HEK293 (cell line): ENCODE measurements around the gene BTG2.

Source experiments
- CTCF ChIA-PET: fragments of 350-600 bp; formaldehyde crosslinking; extraction: SDS; loops from one replicate; lab custom pipeline; 2021; ENCODE audit warnings: antibody characterized with exemption; lab: Yijun Ruan, JAX
- POLR2A ChIA-PET: fragments of 300-600 bp; formaldehyde crosslinking; extraction: SDS; loops from one replicate; lab custom pipeline; 2020; ENCODE audit warnings: antibody characterized with exemption, inconsistent platforms; lab: Yijun Ruan, JAX
- H3K27ac ChIP-seq: fragments of 200-500 bp; sonication (Bioruptor generic); 2 replicates; pipeline ENCODE4 v1.5.1; 2014; ENCODE audit warnings: low read depth, low read length, control low read depth, inconsistent platforms; ENCODE audit errors: extremely low read depth
- H3K36me3 ChIP-seq, 2 experiments: fragments of 200-500 bp in 1 of 2; sonication (Bioruptor generic) in 1 of 2; 1 replicate in 1 of 2; 2 replicates in 1 of 2; pipeline ENCODE4 v1.5.1; 2014 to 2017; ENCODE audit warnings: inconsistent platforms in 2 of 2, low read length in 2 of 2; ENCODE audit not compliant: control insufficient read depth in 2 of 2, insufficient read depth in 1 of 2
- H3K4me1 ChIP-seq: fragments of 200-500 bp; sonication (Bioruptor generic); 2 replicates; pipeline ENCODE4 v1.5.1; 2014; ENCODE audit warnings: mild to moderate bottlenecking, low read length, inconsistent platforms; ENCODE audit not compliant: control insufficient read depth, insufficient read depth
- H3K4me3 ChIP-seq: 2 replicates; pipeline ENCODE4 v1.5.1; 2011; ENCODE audit warnings: low read depth, mild to moderate bottlenecking, control low read depth, low read length, moderate library complexity
- H3K9me3 ChIP-seq: fragments of 200-500 bp; sonication (Bioruptor generic); 2 replicates; pipeline ENCODE4 v1.5.1; 2014; ENCODE audit warnings: low read depth, low read length, inconsistent platforms; ENCODE audit not compliant: control insufficient read depth, insufficient read depth
- BCL11A ChIP-seq: fragments of 450-650 bp; formaldehyde crosslinking; IDR thresholded peaks from 2 replicates; pipeline ENCODE4 v1.5.1; 2016; ENCODE audit warnings: low read depth, missing biosample characterization, missing genetic modification characterization
- KLF9 ChIP-seq: fragments of 450-650 bp; formaldehyde crosslinking; IDR thresholded peaks from 2 replicates; pipeline ENCODE4 v1.5.1; 2016; ENCODE audit warnings: missing biosample characterization, missing genetic modification characterization, low read depth
- PRDM1 ChIP-seq: fragments of 450-650 bp; formaldehyde crosslinking; IDR thresholded peaks from 2 replicates; pipeline ENCODE4; 2016; ENCODE audit warnings: missing biosample characterization, missing genetic modification characterization
- PRDM2 ChIP-seq: fragments of 450-650 bp; formaldehyde crosslinking; IDR thresholded peaks from 2 replicates; pipeline ENCODE4 v1.5.1; 2016; ENCODE audit warnings: missing biosample characterization, missing genetic modification characterization, borderline replicate concordance
- RBAK ChIP-seq: fragments of 450-650 bp; formaldehyde crosslinking; IDR thresholded peaks from 2 replicates; pipeline ENCODE4 v1.5.1; 2016; ENCODE audit warnings: missing biosample characterization, missing genetic modification characterization
- ZBTB17 ChIP-seq: fragments of 450-650 bp; formaldehyde crosslinking; IDR thresholded peaks from 2 replicates; pipeline ENCODE4 v1.5.1; 2016; ENCODE audit warnings: missing biosample characterization, missing genetic modification characterization
- ZBTB21 ChIP-seq: fragments of 450-650 bp; formaldehyde crosslinking; IDR thresholded peaks from 2 replicates; pipeline ENCODE4 v1.5.1; 2017; ENCODE audit warnings: missing biosample characterization, missing genetic modification characterization
- ZFP41 ChIP-seq: fragments of 450-650 bp; formaldehyde crosslinking; IDR thresholded peaks from 2 replicates; pipeline ENCODE4 v1.5.1; 2016; ENCODE audit warnings: missing biosample characterization, missing genetic modification characterization, borderline replicate concordance
- ZIC2 ChIP-seq: fragments of 450-650 bp; formaldehyde crosslinking; IDR thresholded peaks from 2 replicates; pipeline ENCODE4 v1.5.1; 2016; ENCODE audit warnings: missing biosample characterization, missing genetic modification characterization
- ZNF121 ChIP-seq: fragments of 450-650 bp; formaldehyde crosslinking; IDR thresholded peaks from 2 replicates; pipeline ENCODE4 v1.5.1; 2016; ENCODE audit warnings: missing biosample characterization, missing genetic modification characterization
- ZNF48 ChIP-seq: fragments of 450-650 bp; formaldehyde crosslinking; IDR thresholded peaks from 2 replicates; pipeline ENCODE4 v1.5.1; 2016; ENCODE audit warnings: missing biosample characterization, missing genetic modification characterization
- ZNF510 ChIP-seq: fragments of 450-650 bp; formaldehyde crosslinking; IDR thresholded peaks from 2 replicates; pipeline ENCODE4 v1.5.1; 2018; ENCODE audit warnings: mild to moderate bottlenecking, missing genetic modification characterization, missing biosample characterization; ENCODE audit not compliant: insufficient replicate concordance
- ZNF585B ChIP-seq: fragments of 450-650 bp; formaldehyde crosslinking; IDR thresholded peaks from 2 replicates; pipeline ENCODE4 v1.5.1; 2016; ENCODE audit warnings: missing biosample characterization, missing genetic modification characterization
- ZNF626 ChIP-seq: fragments of 450-650 bp; sonication (Bioruptor Pico); formaldehyde crosslinking; IDR thresholded peaks from 2 replicates; pipeline ENCODE4 v1.5.1; 2018; ENCODE audit warnings: missing biosample characterization, missing genetic modification characterization, inconsistent platforms
- ZNF830 ChIP-seq: fragments of 450-650 bp; IDR thresholded peaks from 2 replicates; pipeline ENCODE4 v1.5.0; 2018; ENCODE audit warnings: missing biosample characterization, missing genetic modification characterization, low read depth, mild to moderate bottlenecking, moderate library complexity
- ZSCAN5A ChIP-seq: fragments of 450-650 bp; formaldehyde crosslinking; IDR thresholded peaks from 2 replicates; pipeline ENCODE4 v1.5.1; 2016; ENCODE audit warnings: missing biosample characterization, missing genetic modification characterization

BTG2 gene

GRCh38 chr1:203274603-203275381, 30.5 kb upstream of the BTG2 start:
- no peak overlapping the region for H3K27ac ChIP-seq
- ChIA-PET POLR2A (interaction anchor here (0.7 kb wide), 1 partner anchor 320 kb away, joined by 3 read pairs; no protein-coding TSS in a partner anchor), CTCF (interaction anchor here (0.7 to 2.1 kb wide), 14 partner anchors 8 to 428 kb away, joined by 3 to 21 read pairs (median 4); no protein-coding TSS in a partner anchor)
- no peak overlapping the region for H3K4me3 ChIP-seq
- H3K36me3 ChIP-seq = no peaks in the 10 kb centered on the region
- H3K9me3 ChIP-seq = no peaks in the 10 kb centered on the region
- TF ChIP-seq ZFP41 (tag by site-specific recombination) (no peak), KLF9 (tag by site-specific recombination) (no peak), ZBTB17 (tag by site-specific recombination) (no peak; the same call in 1 of the 2 replicates), PRDM1 (tag by site-specific recombination) (no peak), ZSCAN5A (tag by site-specific recombination) (no peak), RBAK (tag by site-specific recombination) (no peak), ZNF626 (tag by site-specific recombination) (no peak), ZNF48 (tag by site-specific recombination) (no peak), ZNF830 (no peak), ZBTB21 (no peak)
- peaks cover 3% of the 10 kb centered on the region; the same call in 1 of the 2 replicates for H3K4me1 ChIP-seq

GRCh38 chr1:203275656-203276272, 29.6 kb upstream of the BTG2 start:
- Histone ChIP-seq H3K4me1 (peaks cover 3% of the 10 kb centered on the region; the same call in 1 of the 2 replicates), H3K27ac (no peak overlapping the region), H3K4me3 (no peak overlapping the region), H3K36me3 (no peaks in the 10 kb centered on the region), H3K9me3 (no peaks in the 10 kb centered on the region)
- ChIA-PET CTCF (interaction anchor here (0.8 to 9.1 kb wide), 9 partner anchors 7 to 427 kb away, joined by 3 to 74 read pairs (median 4); no protein-coding TSS in a partner anchor), POLR2A (interaction anchor here (1.8 kb wide), 1 partner anchor 29 kb away, joined by 5 read pairs; no protein-coding TSS in a partner anchor)
- no peak for TF ChIP-seq ZNF510
- TF ChIP-seq ZNF585B (tag by site-specific recombination) = no peak
- TF ChIP-seq ZNF121 (tag by site-specific recombination) = peak; percentile 73; the same call in 1 of the 2 replicates
- TF ChIP-seq PRDM2 (tag by site-specific recombination) = no peak
- no peak for TF ChIP-seq BCL11A
- no peak for TF ChIP-seq ZIC2 (tag by site-specific recombination)
